HCT116 (cell line): ENCODE measurements around the gene RFX1. TPM values are rescaled to one million over a fixed set of nuclear protein-coding genes. Genes with fewer than 3 reads are reported as not detected.

Source experiments
- ATAC-seq: fragments of 200-7000 bp; cut with Tn5 transposase; 2 replicates; pipeline ENCODE4 v1.9.1; 2020; ENCODE audit warnings: mild to moderate bottlenecking, moderate library complexity
- BruUV-seq: library from RNA; stranded (reverse); fragments of 400-500 nt; replicated peaks from 2 replicates; lab custom pipeline; 2021; lab: Mats Ljungman, UMichigan
- CTCF ChIA-PET: fragments of 300-600 bp; sonication (Branson Sonifier 250); formaldehyde crosslinking; loops from one replicate; lab custom pipeline; 2021; ENCODE audit warnings: antibody characterized with exemption; lab: Charles Lee
- POLR2A ChIA-PET: fragments of 300-600, 350-600 bp; sonication (Branson Sonifier 250); formaldehyde crosslinking; loops from one replicate; lab custom pipeline; 2021; ENCODE audit warnings: antibody characterized with exemption; lab: Charles Lee
- RAD21 ChIA-PET, 2 experiments: fragments of 300-600 bp; sonication (Branson Sonifier 250); formaldehyde crosslinking; loops; one replicate each; lab custom pipeline; 2023; ENCODE audit warnings: low total read pairs in 2 of 2; ENCODE audit not compliant: uncharacterized antibody in 2 of 2, unreplicated experiment in 2 of 2, low non-redundant PET in 1 of 2; lab: Charles Lee
- DNase-seq: peaks from one replicate; pipeline ENCODE4 v3.0.0-alpha.2; 2010; ENCODE audit warnings: low read depth, low spot score
- H2AFZ ChIP-seq: fragments of 200-600 bp; shearing (Covaris generic), sonication (generic); 2 replicates; pipeline ENCODE4 v1.6.1; 2017; ENCODE audit warnings: low read depth, mixed run types, mixed read lengths, antibody characterized with exemption, low read length; ENCODE audit not compliant: poor library complexity, severe bottlenecking
- H3K27ac ChIP-seq: 2 replicates; pipeline ENCODE4 v1.5.1; 2012; ENCODE audit warnings: low read depth, low read length
- H3K27me3 ChIP-seq: fragments of 200-600 bp; sonication (generic); 2 replicates; pipeline ENCODE4 v1.6.1; 2016; ENCODE audit warnings: mixed run types, low read length, mixed read lengths; ENCODE audit not compliant: insufficient read depth
- H3K36me3 ChIP-seq, 2 experiments: fragments of 200-500 bp in 1 of 2; fragments of 200-600 bp in 1 of 2; sonication (Bioruptor generic) in 1 of 2; sonication (generic) in 1 of 2; 2 replicates each; pipeline versions ENCODE4 v1.5.1 to v1.6.1; 2014 to 2016; ENCODE audit warnings: low read length in 2 of 2, inconsistent platforms in 1 of 2, mixed read lengths in 1 of 2, mixed run types in 1 of 2; ENCODE audit not compliant: insufficient read depth in 2 of 2, control insufficient read depth in 1 of 2
- H3K4me1 ChIP-seq, 2 experiments: fragments of 200-600 bp in 1 of 2; sonication (generic) in 1 of 2; 2 replicates each; pipeline versions ENCODE4 v1.5.1 to v1.6.1; 2012 to 2017; ENCODE audit warnings: low read length in 2 of 2, inconsistent platforms in 1 of 2, mild to moderate bottlenecking in 1 of 2, mixed read lengths in 1 of 2, mixed run types in 1 of 2, moderate library complexity in 1 of 2; ENCODE audit not compliant: insufficient read depth in 2 of 2, control insufficient read depth in 1 of 2
- H3K4me2 ChIP-seq: fragments of 200-600 bp; sonication (generic); 2 replicates; pipeline ENCODE4 v1.6.1; 2017; ENCODE audit warnings: mixed run types, low read length, mixed read lengths
- H3K4me3 ChIP-seq, 2 experiments: fragments of 200-600 bp in 1 of 2; sonication (generic) in 1 of 2; replicated peaks in 1 of 2; 2 replicates each; pipeline ENCODE4 v1.5.1; 2011 to 2016; ENCODE audit warnings: low read length in 2 of 2, control low read depth in 1 of 2, low read depth in 1 of 2, mild to moderate bottlenecking in 1 of 2, mixed read lengths in 1 of 2, mixed run types in 1 of 2
- H3K79me2 ChIP-seq: fragments of 200-600 bp; sonication (generic); 2 replicates; pipeline ENCODE4 v1.6.1; 2017; ENCODE audit warnings: mild to moderate bottlenecking, mixed run types, low read length, moderate library complexity, mixed read lengths; ENCODE audit not compliant: insufficient read depth
- H3K9ac ChIP-seq: fragments of 200-600 bp; sonication (generic); 2 replicates; pipeline ENCODE4 v1.6.1; 2016; ENCODE audit warnings: low read length, mixed read lengths
- H3K9me2 ChIP-seq: fragments of 200-600 bp; sonication (generic), shearing (Covaris generic); 2 replicates; pipeline ENCODE4 v1.6.1; 2017; ENCODE audit warnings: mixed run types, mild to moderate bottlenecking, moderate library complexity; ENCODE audit not compliant: insufficient read depth
- H3K9me3 ChIP-seq, 2 experiments: fragments of 200-500 bp in 1 of 2; fragments of 200-600 bp in 1 of 2; sonication (Bioruptor generic) in 1 of 2; sonication (generic) in 1 of 2; 2 replicates each; pipeline ENCODE4 v1.6.1; 2014 to 2017; ENCODE audit warnings: low read length in 2 of 2, mixed read lengths in 2 of 2, inconsistent platforms in 1 of 2, low read depth in 1 of 2, mild to moderate bottlenecking in 1 of 2, mixed run types in 1 of 2, moderate library complexity in 1 of 2; ENCODE audit not compliant: control insufficient read depth in 1 of 2, insufficient read depth in 1 of 2
- H4K20me1 ChIP-seq: fragments of 200-600 bp; sonication (generic), shearing (Covaris generic); 2 replicates; pipeline ENCODE4 v1.6.1; 2017; ENCODE audit warnings: mixed run types, mild to moderate bottlenecking, moderate library complexity; ENCODE audit not compliant: insufficient read depth
- CEBPB ChIP-seq: IDR thresholded peaks from 2 replicates; pipeline ENCODE4 v1.6.1; 2012; ENCODE audit warnings: low read depth
- ELF1 ChIP-seq: IDR thresholded peaks from 2 replicates; pipeline ENCODE4 v1.6.1; 2012; ENCODE audit warnings: low read depth, borderline replicate concordance
- SRF ChIP-seq: IDR thresholded peaks from 2 replicates; pipeline ENCODE4 v1.6.1; 2012; ENCODE audit warnings: low read depth
- YY1 ChIP-seq: IDR thresholded peaks from 2 replicates; pipeline ENCODE4 v1.6.1; 2011; ENCODE audit warnings: low read length, low read depth, moderate library complexity, mild to moderate bottlenecking; ENCODE audit not compliant: insufficient replicate concordance; ENCODE audit errors: extremely low read depth
- ZNF274 ChIP-seq: fragments of 200-500 bp; sonication (Bioruptor generic); IDR thresholded peaks from 2 replicates; pipeline ENCODE4 v1.6.1; 2014; ENCODE audit warnings: mild to moderate bottlenecking, low read depth, low read length, inconsistent platforms
- intact Hi-C: fragments of 100-400 bp; cut with micrococcal nuclease; formaldehyde crosslinking; loops from 2 replicates; pipeline ENCODE4 v1.10.0; 2022
- total RNA-seq: library from RNA; stranded (reverse); gene quantifications from one replicate; pipeline ENCODE4 v1.2.1, GENCODE V29; 2021; ENCODE audit not compliant: unreplicated experiment
- TF ChIP-seq, protein P1 (sequence below), 3 experiments: fragments of 200-600 bp in 1 of 3; sonication (generic) in 1 of 3; IDR thresholded peaks in 2 of 3; conservative IDR thresholded peaks in 1 of 3; 2 replicates each; pipeline ENCODE4 v1.5.1; 2012 to 2017; ENCODE audit warnings: low read depth in 2 of 3, low read length in 2 of 3, antibody characterized with exemption in 1 of 3, borderline replicate concordance in 1 of 3, control low read depth in 1 of 3, mild to moderate bottlenecking in 1 of 3, mixed read lengths in 1 of 3, mixed run types in 1 of 3, moderate library complexity in 1 of 3; ENCODE audit not compliant: insufficient read depth in 1 of 3
- TF ChIP-seq, protein P2 (sequence below): IDR thresholded peaks from 2 replicates; pipeline ENCODE4 v1.6.1; 2011; ENCODE audit warnings: mild to moderate bottlenecking, low read length, moderate library complexity; ENCODE audit not compliant: insufficient replicate concordance; ENCODE audit errors: extremely low read depth

RFX1 gene
- total RNA-seq, 1 experiment from 2014 or later: 16.3 TPM

DNA sequence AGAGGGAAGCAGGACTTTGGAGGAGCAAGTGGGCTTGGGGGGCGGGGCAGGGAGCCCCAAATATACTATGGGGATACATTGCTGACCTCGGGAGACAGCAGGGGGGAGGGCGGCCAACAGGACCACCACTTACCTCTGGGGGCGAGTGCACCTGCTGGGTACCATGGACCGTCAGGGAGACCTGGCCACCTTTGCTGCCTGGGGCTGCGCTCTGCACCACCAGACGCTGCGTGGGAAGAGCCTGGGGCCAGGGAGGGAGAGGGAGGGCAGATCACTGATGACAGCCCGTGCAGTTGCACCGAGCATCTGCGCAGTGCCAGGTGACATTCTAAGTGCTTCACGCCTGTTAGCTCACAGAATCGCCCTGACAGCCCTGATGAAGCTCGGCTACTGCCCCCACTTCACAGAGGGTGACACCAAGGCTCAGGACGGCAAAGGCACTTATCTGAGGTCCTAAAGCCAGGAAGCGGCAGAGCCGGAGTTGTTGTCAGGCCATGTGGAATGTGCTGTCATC is 24.1 kb downstream of the RFX1 start:
- BruUV-seq: no TSS peak
- no peaks in the 10 kb centered on the region for H3K27me3 ChIP-seq
- no peak overlapping the region for H2AFZ ChIP-seq
- intact Hi-C loops: no loop called here
- H3K4me3 ChIP-seq: no peak overlapping the region
- peaks cover 8 to 12% of the 10 kb centered on the region in 2 experiments; a peak in 3 of 4 replicates for H3K4me1 ChIP-seq
- no peak overlapping the region for H3K27ac ChIP-seq
- H3K9me3 ChIP-seq: no peaks in the 10 kb centered on the region
- no peaks in the 10 kb centered on the region; a peak in 1 of 4 replicates for H3K36me3 ChIP-seq
- DNase-seq: no peak
- H3K79me2 ChIP-seq: no peaks in the 10 kb centered on the region
- no peaks in the 10 kb centered on the region for H4K20me1 ChIP-seq
- H3K9me2 ChIP-seq: no peaks in the 10 kb centered on the region
- ATAC-seq: no peak
- no peak overlapping the region for H3K4me2 ChIP-seq
- POLR2A ChIA-PET: no interaction called here
- RAD21 ChIA-PET: no interaction called here
- TF ChIP-seq, protein P1, sequence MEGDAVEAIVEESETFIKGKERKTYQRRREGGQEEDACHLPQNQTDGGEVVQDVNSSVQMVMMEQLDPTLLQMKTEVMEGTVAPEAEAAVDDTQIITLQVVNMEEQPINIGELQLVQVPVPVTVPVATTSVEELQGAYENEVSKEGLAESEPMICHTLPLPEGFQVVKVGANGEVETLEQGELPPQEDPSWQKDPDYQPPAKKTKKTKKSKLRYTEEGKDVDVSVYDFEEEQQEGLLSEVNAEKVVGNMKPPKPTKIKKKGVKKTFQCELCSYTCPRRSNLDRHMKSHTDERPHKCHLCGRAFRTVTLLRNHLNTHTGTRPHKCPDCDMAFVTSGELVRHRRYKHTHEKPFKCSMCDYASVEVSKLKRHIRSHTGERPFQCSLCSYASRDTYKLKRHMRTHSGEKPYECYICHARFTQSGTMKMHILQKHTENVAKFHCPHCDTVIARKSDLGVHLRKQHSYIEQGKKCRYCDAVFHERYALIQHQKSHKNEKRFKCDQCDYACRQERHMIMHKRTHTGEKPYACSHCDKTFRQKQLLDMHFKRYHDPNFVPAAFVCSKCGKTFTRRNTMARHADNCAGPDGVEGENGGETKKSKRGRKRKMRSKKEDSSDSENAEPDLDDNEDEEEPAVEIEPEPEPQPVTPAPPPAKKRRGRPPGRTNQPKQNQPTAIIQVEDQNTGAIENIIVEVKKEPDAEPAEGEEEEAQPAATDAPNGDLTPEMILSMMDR (IDR thresholded peaks at IDR 0.05 in 2 of 3, conservative IDR thresholded peaks at IDR 0.05 in 1 of 3; ENCODE audit: borderline replicate concordance in 1 of 3, insufficient read depth in 1 of 3, low read depth in 2 of 3, low read length in 2 of 3): no peak
- TF ChIP-seq, protein P2, sequence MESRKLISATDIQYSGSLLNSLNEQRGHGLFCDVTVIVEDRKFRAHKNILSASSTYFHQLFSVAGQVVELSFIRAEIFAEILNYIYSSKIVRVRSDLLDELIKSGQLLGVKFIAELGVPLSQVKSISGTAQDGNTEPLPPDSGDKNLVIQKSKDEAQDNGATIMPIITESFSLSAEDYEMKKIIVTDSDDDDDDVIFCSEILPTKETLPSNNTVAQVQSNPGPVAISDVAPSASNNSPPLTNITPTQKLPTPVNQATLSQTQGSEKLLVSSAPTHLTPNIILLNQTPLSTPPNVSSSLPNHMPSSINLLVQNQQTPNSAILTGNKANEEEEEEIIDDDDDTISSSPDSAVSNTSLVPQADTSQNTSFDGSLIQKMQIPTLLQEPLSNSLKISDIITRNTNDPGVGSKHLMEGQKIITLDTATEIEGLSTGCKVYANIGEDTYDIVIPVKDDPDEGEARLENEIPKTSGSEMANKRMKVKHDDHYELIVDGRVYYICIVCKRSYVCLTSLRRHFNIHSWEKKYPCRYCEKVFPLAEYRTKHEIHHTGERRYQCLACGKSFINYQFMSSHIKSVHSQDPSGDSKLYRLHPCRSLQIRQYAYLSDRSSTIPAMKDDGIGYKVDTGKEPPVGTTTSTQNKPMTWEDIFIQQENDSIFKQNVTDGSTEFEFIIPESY: no peak
- TF ChIP-seq ZNF274: no peak
- TF ChIP-seq CEBPB: no peak
- no peak for TF ChIP-seq ELF1
- TF ChIP-seq YY1: no peak
- no peak for TF ChIP-seq SRF
- TF ChIP-seq, all 23 proteins: peak for 0
- no peak overlapping the region for H3K9ac ChIP-seq
- CTCF ChIA-PET: no interaction called here
